GM21717 (cell line): ENCODE data around the gene ATG4D.

Experiments
- ATAC-seq: cut with Tn5 transposase; IDR thresholded peaks from one replicate; pipeline ENCODE4 v1.9.1; 2021; ENCODE audit warnings: mild to moderate bottlenecking, moderate library complexity; ENCODE audit not compliant: unreplicated experiment

The ATG4D gene

DNA sequence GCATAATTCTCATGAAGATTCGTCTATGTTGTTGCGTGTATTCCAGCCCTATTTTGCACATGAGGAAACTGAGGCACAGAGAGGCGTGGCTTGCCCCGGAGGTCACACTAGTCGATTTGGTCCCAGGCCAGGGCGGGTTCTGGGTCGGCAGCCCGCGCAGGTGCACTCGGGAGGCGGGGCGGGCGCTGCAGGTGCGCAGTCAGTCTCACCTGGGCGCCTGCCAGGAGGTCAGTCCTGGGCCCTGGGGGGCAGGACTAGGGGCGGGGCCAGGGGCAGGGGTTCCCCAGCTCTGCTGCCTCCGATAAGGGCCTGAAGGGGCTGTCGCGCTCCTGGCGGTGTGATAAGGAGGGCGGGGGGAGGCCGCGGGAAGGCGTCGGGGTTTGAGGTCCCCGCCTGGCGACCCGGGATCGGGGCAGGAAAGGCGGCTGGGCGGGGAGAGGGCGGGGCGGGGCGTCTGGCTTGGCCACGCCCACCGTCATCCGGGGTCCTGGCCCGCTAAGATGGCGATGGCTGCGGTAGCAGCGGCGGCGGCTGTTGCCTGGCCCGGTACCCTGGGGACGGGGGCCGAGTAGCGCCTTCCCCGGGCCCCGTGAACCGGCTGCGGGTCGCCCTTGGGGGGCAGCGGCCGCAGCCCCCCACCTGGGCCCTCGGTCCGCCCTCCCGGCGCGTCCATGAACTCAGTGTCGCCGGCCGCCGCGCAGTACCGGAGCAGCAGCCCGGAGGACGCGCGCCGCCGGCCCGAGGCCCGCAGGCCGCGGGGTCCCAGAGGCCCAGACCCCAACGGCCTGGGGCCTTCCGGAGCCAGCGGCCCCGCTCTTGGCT lies at the start of gene ATG4D:
ATG4D (plus strand) TSS at position 485 of the 822 bp plus-strand sequence; CDS start at position 672, 187 bp downstream.
- ATAC-seq, result peak; percentile 61

DNA sequence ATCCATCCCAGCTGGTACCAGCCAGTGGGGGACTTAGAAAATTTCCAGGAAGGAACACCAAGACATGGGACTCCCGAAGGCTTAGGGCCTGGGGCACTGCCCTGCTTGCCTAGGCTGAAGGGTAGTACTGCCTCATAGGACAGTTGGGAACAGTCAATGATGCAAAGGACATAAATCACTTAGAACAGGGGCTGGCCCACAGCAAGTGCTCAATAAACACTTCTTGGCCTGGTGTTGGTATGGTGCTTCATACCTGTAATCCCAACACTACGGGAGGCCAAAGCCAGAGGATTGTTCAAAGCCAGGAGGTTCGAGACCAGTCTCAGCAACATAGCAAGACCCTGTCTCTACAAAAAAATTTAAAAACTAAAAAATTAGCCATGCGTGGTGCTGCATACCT lies 46.3 kb upstream of the ATG4D start:
- ATAC-seq, result no peak

DNA sequence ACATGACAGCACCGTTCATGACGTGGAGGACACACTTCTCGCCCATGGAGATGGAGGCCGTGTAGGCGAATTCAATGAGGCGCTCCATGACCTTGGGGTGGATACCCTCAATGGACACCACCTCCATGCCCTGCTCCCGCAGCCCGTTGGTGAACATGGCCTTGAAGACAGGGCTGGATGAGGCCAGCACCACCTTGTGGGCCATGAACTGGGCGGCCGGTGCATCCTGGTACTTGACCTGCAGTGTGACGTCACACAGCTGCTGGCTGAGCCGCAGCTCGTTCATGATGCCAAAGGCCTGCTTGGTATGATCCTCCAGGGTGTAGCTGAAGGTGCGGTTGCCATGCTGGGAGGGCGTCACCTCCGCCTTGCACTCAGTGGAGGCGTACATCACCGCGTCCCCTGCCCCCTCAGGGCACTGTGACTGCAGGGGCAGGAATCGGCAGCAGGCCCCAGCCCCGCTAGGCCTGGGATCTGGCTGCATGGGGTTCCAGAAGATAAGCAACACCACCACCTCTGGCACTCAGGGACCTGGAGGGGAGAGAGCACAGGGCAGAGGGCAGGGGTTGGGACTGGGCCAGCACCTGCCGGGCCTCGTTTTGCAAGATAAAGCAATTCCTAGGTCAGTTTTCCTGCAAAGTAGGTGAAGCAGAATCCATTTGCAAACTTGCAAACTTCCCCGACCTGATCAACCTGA lies 44.0 kb upstream of the ATG4D start:
- ATAC-seq, result no peak

DNA sequence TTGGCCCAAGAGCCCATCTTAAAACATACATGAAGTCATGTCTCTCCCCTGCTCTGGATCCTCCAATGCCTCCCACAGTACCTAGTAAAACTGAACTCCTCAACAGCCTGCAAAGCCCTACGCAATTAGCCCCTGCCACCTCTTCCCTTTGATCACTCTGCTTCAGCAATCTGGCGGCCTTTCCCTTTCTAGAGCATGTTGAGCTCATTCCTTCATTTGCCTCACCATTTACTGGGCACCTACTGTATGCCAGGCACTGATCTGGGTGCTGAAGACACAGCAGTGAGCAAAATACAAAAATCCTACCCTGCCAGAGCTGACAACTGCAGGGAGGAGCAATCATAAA lies 43.5 kb upstream of the ATG4D start:
- ATAC-seq, result no peak

DNA sequence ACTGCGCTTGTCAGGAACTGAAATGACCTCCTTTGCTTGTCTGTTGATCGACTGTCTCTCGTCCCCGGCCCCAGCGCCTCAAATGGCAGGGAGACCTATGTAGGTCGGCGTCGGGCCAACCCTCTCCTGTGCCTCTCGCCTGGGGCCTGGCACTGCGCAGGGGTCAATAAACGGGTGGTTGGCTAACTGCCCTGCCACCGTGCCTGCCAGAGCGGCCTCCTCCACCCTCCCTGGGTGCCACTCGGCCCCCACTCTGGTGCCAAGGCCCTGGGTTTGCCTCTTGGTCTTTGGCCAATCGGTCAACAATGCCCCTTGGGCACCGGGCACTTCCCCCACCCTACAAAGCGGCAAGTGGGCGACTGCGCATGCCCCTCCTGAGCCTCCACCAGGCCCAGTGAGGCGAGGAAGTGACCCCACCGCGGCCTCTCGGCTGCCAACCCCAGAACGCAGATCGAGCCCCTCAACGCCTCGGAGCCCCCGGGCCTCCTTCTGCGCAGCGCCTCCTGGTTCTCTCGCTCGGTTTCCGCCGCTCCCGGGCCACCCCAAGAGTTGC lies 41.7 kb upstream of the ATG4D start:
- peak; percentile 21 for ATAC-seq

DNA sequence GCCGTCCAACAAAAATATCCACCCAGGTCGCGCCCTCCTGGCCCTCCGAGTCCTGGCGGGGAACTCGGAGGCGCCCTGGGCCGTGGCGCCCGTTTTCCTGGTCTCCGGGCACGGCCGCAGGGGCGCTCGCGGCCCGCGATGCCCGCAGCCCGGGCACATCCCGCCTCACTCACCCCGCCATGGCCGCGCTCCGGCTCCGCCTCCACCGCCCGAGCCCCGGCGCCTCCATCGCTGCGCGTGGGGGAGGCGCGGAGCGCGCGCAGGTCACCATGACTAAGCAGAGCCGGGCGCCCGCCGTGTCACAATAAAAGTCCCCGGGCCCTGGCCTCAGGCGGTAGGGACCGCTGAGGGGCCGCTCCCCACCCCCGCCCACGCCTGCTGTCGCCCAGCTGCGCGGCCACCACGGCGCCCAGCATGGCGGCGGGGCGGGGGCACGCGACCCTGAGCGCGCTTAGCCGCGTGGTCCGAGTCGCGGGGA lies 41.1 kb upstream of the ATG4D start:
- ATAC-seq, result peak; percentile 81

DNA sequence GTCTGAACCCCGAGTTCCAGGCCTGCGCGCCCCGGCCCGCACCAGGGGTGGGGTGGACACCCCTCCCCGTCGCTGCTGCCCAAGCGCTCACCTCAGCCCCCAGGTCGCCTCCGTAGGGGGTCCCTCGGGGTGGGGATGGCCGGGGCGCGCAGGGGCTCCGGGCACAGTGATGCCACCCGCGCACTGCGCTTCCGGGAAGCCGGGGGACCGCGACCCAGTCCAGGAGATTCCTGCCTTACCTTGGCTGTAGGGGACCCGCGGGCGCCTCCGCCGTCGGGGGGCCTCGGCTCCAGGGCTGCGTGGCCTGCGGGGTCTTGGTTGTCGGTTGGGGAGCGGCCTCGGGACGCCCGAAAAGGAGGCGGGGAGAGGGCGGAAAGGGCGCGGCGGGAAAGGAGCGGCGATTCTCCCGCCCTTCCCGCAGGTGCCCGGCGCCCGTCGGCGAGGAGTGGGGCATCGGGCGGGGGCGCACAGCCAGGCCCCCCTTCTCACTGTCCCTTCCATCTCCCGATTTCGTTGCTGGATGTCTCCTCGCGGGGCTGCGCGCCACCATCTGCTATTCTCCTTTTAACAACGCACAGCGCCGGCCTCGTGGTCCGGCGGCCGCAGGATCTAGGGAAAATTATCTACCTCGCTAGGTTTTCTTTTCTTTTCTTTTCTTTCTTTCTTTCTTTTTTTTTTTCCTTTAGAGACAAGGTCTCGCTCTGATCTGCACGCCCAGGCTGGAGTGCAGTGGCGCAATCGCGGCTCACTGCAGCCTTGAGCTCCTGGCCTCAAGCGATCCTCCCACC lies 40.5 kb upstream of the ATG4D start, which contains the start of gene KEAP1:
KEAP1 (minus strand) TSS at position 355 of the 788 bp plus-strand sequence. CDS start 3,323 bp downstream, outside the sequence.
- ATAC-seq, result peak; percentile 18

DNA sequence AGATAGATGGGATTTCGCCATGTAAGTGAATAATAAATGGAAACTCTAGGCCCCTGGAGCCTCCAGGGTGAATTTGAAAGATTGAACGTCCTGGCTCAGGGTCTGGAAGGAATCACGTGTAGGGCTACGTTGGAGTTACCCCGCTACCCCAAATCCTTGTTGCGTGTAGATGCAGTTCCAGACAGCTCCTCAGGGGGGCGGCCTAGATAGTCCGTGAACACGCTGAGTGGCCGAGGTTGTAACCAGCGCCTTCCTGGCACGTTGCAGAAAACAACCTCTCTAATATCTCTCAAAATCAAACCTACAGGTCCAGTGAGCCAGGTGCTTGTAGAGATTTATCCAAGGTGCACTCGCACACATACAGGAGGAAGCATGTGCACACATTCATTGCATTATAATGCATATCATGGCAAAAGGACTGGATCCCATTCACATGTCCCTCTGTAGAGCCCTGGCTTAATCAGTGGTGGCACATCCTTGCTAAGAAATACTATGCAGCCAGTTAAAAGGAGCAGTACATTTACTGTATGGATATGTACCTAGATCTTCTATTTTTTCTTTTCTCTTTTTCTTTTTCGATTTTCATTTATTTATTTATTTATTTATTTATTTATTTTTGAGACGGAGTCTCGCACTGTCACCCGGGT lies 38.0 kb upstream of the ATG4D start:
- ATAC-seq, result no peak

DNA sequence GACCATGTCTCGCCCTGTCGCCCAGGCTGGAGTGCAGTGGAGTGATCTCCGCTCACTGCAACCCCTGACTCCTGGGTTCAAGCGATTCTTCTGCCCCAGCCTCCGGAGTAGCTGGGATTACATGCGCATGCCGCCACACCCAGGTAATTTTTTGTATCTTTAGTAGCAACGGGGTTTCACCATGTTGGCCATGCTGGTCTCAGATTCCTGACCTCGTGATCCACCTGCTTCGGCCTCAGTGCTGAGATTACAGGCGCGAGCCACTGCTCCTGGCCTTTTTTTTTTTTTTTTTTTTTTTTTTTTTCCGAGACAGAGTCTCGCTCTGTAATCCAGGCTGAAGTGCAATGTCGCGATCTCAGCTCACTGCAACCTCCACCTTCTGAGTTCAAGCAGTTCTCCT lies 35.7 kb upstream of the ATG4D start:
- no peak for ATAC-seq

DNA sequence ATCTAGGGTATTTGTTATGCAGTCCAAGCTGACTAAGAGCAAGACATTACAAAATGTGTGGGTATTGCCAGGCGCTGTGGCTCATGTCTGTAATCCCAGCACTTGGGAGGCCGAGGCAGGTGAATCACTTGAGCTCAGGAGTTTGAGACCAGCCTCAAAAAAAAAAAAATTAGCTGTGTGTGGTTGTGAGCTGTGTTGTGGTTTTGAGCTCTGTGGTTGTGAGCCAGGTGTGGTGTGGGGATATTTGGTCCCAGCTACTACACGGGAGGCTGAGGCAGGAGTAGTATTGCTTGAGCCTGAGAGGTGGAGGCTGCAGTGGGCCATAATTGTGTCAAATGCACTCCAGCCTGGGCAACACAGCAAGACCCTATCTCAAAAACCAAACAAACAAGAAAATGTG lies 35.0 kb upstream of the ATG4D start:
- no peak for ATAC-seq

DNA sequence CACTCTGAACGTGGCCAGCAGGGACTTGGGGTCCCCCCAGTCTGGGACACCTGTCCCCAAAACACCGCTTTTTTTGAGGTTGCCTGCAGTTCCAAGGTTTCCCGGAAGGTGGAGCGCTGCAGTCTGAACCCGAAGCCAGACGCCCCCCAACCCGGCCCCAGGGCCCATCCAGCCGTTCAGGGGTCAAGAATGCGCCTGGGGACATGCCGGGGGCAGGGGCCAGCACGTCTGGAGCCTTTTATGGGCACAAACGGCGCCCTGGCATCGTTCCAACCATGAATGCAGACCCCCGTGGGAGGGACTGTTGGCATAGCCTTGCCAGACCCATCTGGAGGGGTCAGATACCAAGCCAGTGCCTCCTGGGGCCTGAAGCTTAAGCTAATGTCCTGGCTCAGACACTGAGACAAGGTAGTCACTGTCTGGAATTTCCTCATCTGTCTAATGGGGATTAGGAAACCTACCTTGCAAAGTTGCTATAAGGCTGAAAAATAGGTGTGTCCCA lies 33.4 kb upstream of the ATG4D start:
- ATAC-seq, result no peak

DNA sequence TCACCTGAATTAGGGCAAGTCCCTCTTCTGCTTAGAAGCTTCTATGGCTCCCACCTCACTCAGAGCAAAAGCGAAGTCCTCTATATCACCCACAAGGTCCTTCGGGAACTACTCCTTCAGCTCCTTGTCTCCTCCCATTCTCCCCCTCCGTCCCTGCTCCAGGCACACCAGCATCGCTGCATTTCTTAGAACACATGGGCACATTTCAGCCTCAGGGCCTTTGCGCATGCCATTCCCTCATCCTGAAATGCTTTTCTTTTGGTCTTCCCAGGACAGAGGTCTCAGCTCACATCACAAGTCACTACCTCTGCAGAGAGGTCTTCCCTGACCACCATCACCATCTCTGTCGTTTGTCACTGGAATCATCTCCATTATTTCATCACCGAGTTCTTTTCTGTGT lies 30.5 kb upstream of the ATG4D start:
- no peak for ATAC-seq

DNA sequence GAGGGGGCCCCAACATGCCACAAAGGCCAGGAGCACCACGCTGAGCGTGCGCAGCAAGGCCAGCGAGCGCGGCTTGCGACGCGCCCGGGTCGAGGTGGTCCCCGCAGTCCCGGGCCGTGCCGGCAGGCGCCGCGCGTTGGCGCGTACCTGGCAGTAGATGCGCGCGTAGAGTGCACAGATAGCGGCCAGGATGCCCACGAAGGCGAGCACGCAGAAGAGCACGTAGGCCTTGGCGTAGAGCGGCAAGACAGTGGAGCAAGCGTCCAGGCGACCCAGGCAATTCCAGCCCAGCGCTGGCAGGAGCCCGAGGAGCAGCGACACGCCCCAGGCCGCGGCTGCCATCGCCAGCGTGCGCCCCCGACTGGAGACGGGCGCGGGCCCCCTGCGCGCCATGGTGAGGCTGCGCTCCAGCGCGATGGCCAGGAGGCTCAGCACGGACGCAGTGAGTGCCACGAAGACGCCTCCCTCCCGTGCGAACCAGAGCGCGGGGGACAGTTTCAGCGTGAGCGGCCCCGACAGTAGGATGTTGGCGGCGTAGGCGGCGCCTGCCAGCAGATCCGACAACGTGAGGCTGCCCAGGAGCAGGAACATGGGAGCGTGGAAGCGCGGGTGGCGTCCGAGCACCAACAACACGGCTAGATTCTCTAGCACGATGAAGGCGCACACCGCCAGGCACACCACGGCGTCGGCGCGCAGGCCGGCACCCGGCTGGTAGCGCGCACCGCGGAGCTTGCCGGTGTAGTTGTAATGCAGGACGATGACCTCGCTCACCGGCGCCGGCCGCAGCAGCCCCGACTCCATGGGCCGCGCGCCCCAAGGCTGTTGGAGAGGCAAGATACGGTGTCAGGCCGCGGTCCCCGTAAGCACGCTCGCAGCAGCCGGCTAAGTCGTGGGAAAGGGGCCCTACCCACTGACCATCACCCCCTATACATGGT lies 29.2 kb upstream of the ATG4D start:
- no peak for ATAC-seq

DNA sequence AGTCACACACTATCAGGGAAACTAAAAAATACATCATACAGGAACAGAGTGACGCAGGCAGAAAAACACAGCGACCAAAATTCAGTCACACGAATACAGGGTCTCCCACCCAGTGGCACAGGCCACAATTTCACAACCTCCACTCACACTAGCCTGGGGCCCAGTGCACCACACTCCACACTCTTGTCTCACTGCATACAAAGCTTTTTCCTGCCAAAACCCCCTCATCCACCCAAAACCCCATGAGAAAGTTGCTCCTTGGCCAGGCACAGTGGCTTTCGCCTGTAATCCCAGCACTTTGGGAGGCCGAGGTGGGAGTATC lies 27.7 kb upstream of the ATG4D start:
- ATAC-seq, result no peak

DNA sequence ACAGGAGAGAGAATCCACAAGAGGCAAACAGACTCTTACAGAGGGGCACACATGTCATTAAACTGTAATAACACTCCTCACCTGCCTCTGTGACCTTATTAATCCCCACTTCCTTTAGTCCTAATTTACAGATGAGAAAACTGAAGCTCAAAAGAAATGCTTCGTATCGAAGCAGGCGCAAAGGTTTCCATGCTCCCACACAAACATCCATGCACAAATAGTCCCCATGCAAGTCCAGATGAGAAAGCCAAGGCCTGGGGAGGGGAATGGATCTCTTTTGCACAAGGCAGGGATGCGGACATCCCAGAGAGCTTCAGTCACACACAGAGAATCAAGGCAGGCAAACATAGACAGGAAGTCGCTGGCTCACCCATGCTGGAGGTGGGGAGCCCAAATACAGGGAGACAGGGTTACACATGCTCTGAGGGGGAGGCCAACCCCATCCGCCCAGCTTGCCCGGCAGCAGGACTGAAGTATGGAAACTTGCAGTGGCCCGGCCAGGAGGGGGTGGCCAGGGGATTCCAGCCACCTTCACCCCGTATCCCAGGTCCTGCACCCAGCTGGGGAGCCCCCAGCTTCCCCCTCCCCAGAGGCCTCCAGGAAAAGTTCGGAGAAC lies 26.9 kb upstream of the ATG4D start:
- no peak for ATAC-seq

DNA sequence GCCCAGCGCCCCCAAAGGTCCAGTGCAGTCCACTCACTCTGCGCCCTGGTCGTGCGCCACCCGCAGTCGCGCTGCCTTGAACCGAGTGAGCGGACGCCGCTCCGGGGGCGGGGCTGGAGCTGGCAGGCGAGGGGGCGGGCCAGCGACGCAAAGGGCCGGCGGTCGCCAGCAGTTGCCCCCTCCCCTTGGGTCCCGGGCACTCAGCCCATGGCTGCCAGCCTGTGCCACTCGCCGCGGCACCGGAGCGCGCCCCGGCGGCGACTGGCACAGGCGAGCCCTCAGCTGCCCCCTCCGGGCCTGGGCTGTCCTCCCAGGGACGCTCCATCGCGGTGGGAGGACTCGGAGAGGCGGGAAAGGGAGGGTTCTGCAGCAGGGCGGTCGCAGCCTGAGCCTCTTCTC lies 26.3 kb upstream of the ATG4D start, which contains the start of gene S1PR5:
S1PR5 (minus strand) TSS at position 87 of the 399 bp plus-strand sequence. CDS start 2,436 bp downstream, outside the sequence.
- ATAC-seq, result no peak

DNA sequence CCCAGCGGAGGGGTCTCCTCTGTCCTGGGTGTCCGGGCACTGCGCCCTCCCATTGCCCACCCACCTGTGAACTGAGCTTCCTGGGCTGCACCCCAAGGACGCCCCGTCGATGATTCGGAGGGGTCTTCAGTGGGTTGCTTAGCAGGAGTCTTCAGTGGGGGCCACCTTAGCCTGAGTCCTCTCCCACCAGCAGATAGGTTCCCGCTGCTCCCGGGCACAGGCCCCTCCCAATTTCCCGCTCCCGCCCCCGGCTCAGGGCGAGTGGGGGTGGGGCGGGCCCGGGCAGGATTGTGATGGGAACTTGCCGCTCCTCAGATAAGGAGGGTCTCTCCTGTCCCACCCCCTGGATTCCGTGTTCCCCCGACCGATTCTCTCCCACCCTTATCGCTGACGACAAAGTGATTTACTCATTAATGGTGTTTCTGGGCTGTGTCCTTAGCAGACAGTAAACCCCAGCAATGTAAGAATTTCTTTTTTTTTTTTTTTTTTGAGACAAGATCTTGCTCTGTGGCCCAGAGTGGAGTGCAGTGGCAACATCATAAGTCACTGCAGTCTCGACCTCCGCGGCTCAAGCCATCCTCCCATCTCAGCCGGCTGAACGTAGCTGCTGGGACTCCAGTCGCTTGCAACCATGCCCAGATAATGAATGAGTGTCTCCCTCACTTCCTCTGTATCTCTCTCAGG lies 25.8 kb upstream of the ATG4D start:
- no peak for ATAC-seq
